Muscle layer of duodenum (tissue), 2 donors: ENCODE results near the gene TTLL7.

Experiments
- H3K27ac ChIP-seq: one replicate; pipeline ENCODE4 v1.7.0; 2013; ENCODE audit warnings: mild to moderate bottlenecking, low read length
- H3K27me3 ChIP-seq: one replicate; pipeline ENCODE4 v1.7.0; 2013; ENCODE audit warnings: low read depth, mild to moderate bottlenecking, control low read depth, low read length
- H3K36me3 ChIP-seq, 2 donors: one replicate each; pipeline ENCODE4 v1.7.0; 2013; ENCODE audit warnings: low read length in 2 of 2, control low read depth in 1 of 2, mild to moderate bottlenecking in 1 of 2; ENCODE audit not compliant: insufficient read depth in 2 of 2, control insufficient read depth in 1 of 2
- H3K4me1 ChIP-seq, 2 donors: one replicate each; pipeline ENCODE4 v1.7.0; 2013; ENCODE audit warnings: low read length in 2 of 2, mild to moderate bottlenecking in 2 of 2, control low read depth in 1 of 2, moderate library complexity in 1 of 2; ENCODE audit not compliant: insufficient read depth in 2 of 2, control insufficient read depth in 1 of 2
- H3K4me3 ChIP-seq, 2 donors: one replicate each; pipeline ENCODE4 v1.7.0; 2013; ENCODE audit warnings: low read length in 2 of 2, low read depth in 1 of 2, mild to moderate bottlenecking in 1 of 2
- H3K9me3 ChIP-seq, 2 donors: one replicate each; pipeline ENCODE4 v1.7.0; 2013; ENCODE audit warnings: low read length in 2 of 2, control low read depth in 1 of 2, mild to moderate bottlenecking in 1 of 2; ENCODE audit not compliant: control insufficient read depth in 1 of 2
- donor health status: healthy.

Gene TTLL7

GRCh38 chr1:83959824-83960498 lies 39.0 kb downstream of the TTLL7 start:
- Histone ChIP-seq H3K9me3 (no peaks in the 10 kb centered on the region), H3K27me3 (no peaks in the 10 kb centered on the region), H3K4me3 (no peak overlapping the region), H3K36me3 (no peaks in the 10 kb centered on the region), H3K4me1 (peaks cover 0 to 28% of the 10 kb centered on the region in 2 donors), H3K27ac (no peak overlapping the region)

- H3K9me3 ChIP-seq = no peaks in the 10 kb centered on the region
- H3K27me3 ChIP-seq = no peaks in the 10 kb centered on the region
- H3K4me3 ChIP-seq = no peak overlapping the region
- no peaks in the 10 kb centered on the region for H3K36me3 ChIP-seq
- no peak overlapping the region for H3K27ac ChIP-seq
- peaks cover 0 to 18% of the 10 kb centered on the region in 2 donors for H3K4me1 ChIP-seq
Observed at GRCh38 chr1:83958704-83959103, 40.2 kb downstream of the TTLL7 start.

GRCh38 chr1:83954166-83954823 lies 44.6 kb downstream of the TTLL7 start:
- Histone ChIP-seq H3K9me3 (no peaks in the 10 kb centered on the region), H3K4me3 (no peak overlapping the region), H3K36me3 (no peaks in the 10 kb centered on the region), H3K4me1 (no peaks in the 10 kb centered on the region), H3K27me3 (no peaks in the 10 kb centered on the region), H3K27ac (no peak overlapping the region)

GRCh38 chr1:83950106-83950661 lies 48.7 kb downstream of the TTLL7 start:
- Histone ChIP-seq H3K27me3 (no peaks in the 10 kb centered on the region), H3K4me1 (no peaks in the 10 kb centered on the region), H3K4me3 (no peak overlapping the region), H3K36me3 (peaks cover 0 to 4% of the 10 kb centered on the region in 2 donors), H3K9me3 (no peaks in the 10 kb centered on the region), H3K27ac (no peak overlapping the region)

- H3K27ac ChIP-seq = no peak overlapping the region
- H3K9me3 ChIP-seq = peaks cover 0 to 4% of the 10 kb centered on the region in 2 donors
- H3K36me3 ChIP-seq = no peaks in the 10 kb centered on the region
- no peaks in the 10 kb centered on the region for H3K27me3 ChIP-seq
- H3K4me1 ChIP-seq = no peaks in the 10 kb centered on the region
- no peak overlapping the region for H3K4me3 ChIP-seq
Observed at GRCh38 chr1:83942914-83943313, 56.0 kb downstream of the TTLL7 start.

- Histone ChIP-seq H3K27ac (no peak overlapping the region), H3K9me3 (no peaks in the 10 kb centered on the region), H3K4me3 (no peak overlapping the region), H3K4me1 (no peaks in the 10 kb centered on the region), H3K36me3 (no peaks in the 10 kb centered on the region), H3K27me3 (no peaks in the 10 kb centered on the region)
Observed at GRCh38 chr1:83934550-83934949, 64.4 kb downstream of the TTLL7 start.

GRCh38 chr1:83932693-83933092 lies 66.2 kb downstream of the TTLL7 start:
- no peak overlapping the region for H3K4me3 ChIP-seq

GRCh38 chr1:83932281-83932680 lies 66.7 kb downstream of the TTLL7 start:
- Histone ChIP-seq H3K27ac (no peak overlapping the region), H3K27me3 (no peaks in the 10 kb centered on the region), H3K36me3 (no peaks in the 10 kb centered on the region), H3K4me3 (no peak overlapping the region), H3K9me3 (no peaks in the 10 kb centered on the region), H3K4me1 (peaks cover 0 to 3% of the 10 kb centered on the region in 2 donors)

More at GRCh38 chr1:83932693-83933092, 66.2 kb downstream of the TTLL7 start:
- Histone ChIP-seq H3K27ac (no peak overlapping the region), H3K9me3 (no peaks in the 10 kb centered on the region), H3K4me1 (no peaks in the 10 kb centered on the region), H3K36me3 (no peaks in the 10 kb centered on the region), H3K27me3 (no peaks in the 10 kb centered on the region)

GRCh38 chr1:83931658-83932253 lies 67.2 kb downstream of the TTLL7 start:
- H3K27me3 ChIP-seq = no peaks in the 10 kb centered on the region
- H3K36me3 ChIP-seq = no peaks in the 10 kb centered on the region
- no peak overlapping the region for H3K4me3 ChIP-seq
- H3K4me1 ChIP-seq = peaks cover 0 to 5% of the 10 kb centered on the region in 2 donors
- no peak overlapping the region for H3K27ac ChIP-seq
- H3K9me3 ChIP-seq = no peaks in the 10 kb centered on the region

GRCh38 chr1:83929184-83929583 lies 69.7 kb downstream of the TTLL7 start:
- Histone ChIP-seq H3K4me1 (peaks cover 0 to 5% of the 10 kb centered on the region in 2 donors), H3K4me3 (no peak overlapping the region), H3K27ac (no peak overlapping the region), H3K27me3 (no peaks in the 10 kb centered on the region), H3K36me3 (no peaks in the 10 kb centered on the region), H3K9me3 (no peaks in the 10 kb centered on the region)

GRCh38 chr1:83928396-83928795 lies 70.5 kb downstream of the TTLL7 start:
- no peaks in the 10 kb centered on the region for H3K9me3 ChIP-seq
- no peak overlapping the region for H3K4me3 ChIP-seq
- H3K27ac ChIP-seq = no peak overlapping the region
- peaks cover 0 to 5% of the 10 kb centered on the region in 2 donors for H3K4me1 ChIP-seq
- H3K36me3 ChIP-seq = no peaks in the 10 kb centered on the region
- no peaks in the 10 kb centered on the region for H3K27me3 ChIP-seq
